HCT116 (cell line): ENCODE measurements around the gene ATP5PD. TPM values are rescaled to one million over a fixed set of nuclear protein-coding genes. Genes with fewer than 3 reads are reported as not detected.

ENCODE experiments used
- ATAC-seq: fragments of 200-7000 bp; cut with Tn5 transposase; 2 replicates; pipeline ENCODE4 v1.9.1; 2020; ENCODE audit warnings: mild to moderate bottlenecking, moderate library complexity
- BruUV-seq: library from RNA; stranded (reverse); fragments of 400-500 nt; replicated peaks from 2 replicates; lab custom pipeline; 2021; lab: Mats Ljungman, UMichigan
- CTCF ChIA-PET: fragments of 300-600 bp; sonication (Branson Sonifier 250); formaldehyde crosslinking; loops from one replicate; lab custom pipeline; 2021; ENCODE audit warnings: antibody characterized with exemption; lab: Charles Lee
- POLR2A ChIA-PET: fragments of 300-600, 350-600 bp; sonication (Branson Sonifier 250); formaldehyde crosslinking; loops from one replicate; lab custom pipeline; 2021; ENCODE audit warnings: antibody characterized with exemption; lab: Charles Lee
- RAD21 ChIA-PET, 2 experiments: fragments of 300-600 bp; sonication (Branson Sonifier 250); formaldehyde crosslinking; loops; one replicate each; lab custom pipeline; 2023; ENCODE audit warnings: low total read pairs in 2 of 2; ENCODE audit not compliant: uncharacterized antibody in 2 of 2, unreplicated experiment in 2 of 2, low non-redundant PET in 1 of 2; lab: Charles Lee
- DNase-seq: peaks from one replicate; pipeline ENCODE4 v3.0.0-alpha.2; 2010; ENCODE audit warnings: low read depth, low spot score
- H2AFZ ChIP-seq: fragments of 200-600 bp; shearing (Covaris generic), sonication (generic); 2 replicates; pipeline ENCODE4 v1.6.1; 2017; ENCODE audit warnings: low read depth, mixed run types, mixed read lengths, antibody characterized with exemption, low read length; ENCODE audit not compliant: poor library complexity, severe bottlenecking
- H3K27ac ChIP-seq: 2 replicates; pipeline ENCODE4 v1.5.1; 2012; ENCODE audit warnings: low read depth, low read length
- H3K27me3 ChIP-seq: fragments of 200-600 bp; sonication (generic); 2 replicates; pipeline ENCODE4 v1.6.1; 2016; ENCODE audit warnings: mixed run types, low read length, mixed read lengths; ENCODE audit not compliant: insufficient read depth
- H3K36me3 ChIP-seq, 2 experiments: fragments of 200-500 bp in 1 of 2; fragments of 200-600 bp in 1 of 2; sonication (Bioruptor generic) in 1 of 2; sonication (generic) in 1 of 2; 2 replicates each; pipeline versions ENCODE4 v1.5.1 to v1.6.1; 2014 to 2016; ENCODE audit warnings: low read length in 2 of 2, inconsistent platforms in 1 of 2, mixed read lengths in 1 of 2, mixed run types in 1 of 2; ENCODE audit not compliant: insufficient read depth in 2 of 2, control insufficient read depth in 1 of 2
- H3K4me1 ChIP-seq, 2 experiments: fragments of 200-600 bp in 1 of 2; sonication (generic) in 1 of 2; 2 replicates each; pipeline versions ENCODE4 v1.5.1 to v1.6.1; 2012 to 2017; ENCODE audit warnings: low read length in 2 of 2, inconsistent platforms in 1 of 2, mild to moderate bottlenecking in 1 of 2, mixed read lengths in 1 of 2, mixed run types in 1 of 2, moderate library complexity in 1 of 2; ENCODE audit not compliant: insufficient read depth in 2 of 2, control insufficient read depth in 1 of 2
- H3K4me2 ChIP-seq: fragments of 200-600 bp; sonication (generic); 2 replicates; pipeline ENCODE4 v1.6.1; 2017; ENCODE audit warnings: mixed run types, low read length, mixed read lengths
- H3K4me3 ChIP-seq, 2 experiments: fragments of 200-600 bp in 1 of 2; sonication (generic) in 1 of 2; replicated peaks in 1 of 2; 2 replicates each; pipeline ENCODE4 v1.5.1; 2011 to 2016; ENCODE audit warnings: low read length in 2 of 2, control low read depth in 1 of 2, low read depth in 1 of 2, mild to moderate bottlenecking in 1 of 2, mixed read lengths in 1 of 2, mixed run types in 1 of 2
- H3K79me2 ChIP-seq: fragments of 200-600 bp; sonication (generic); 2 replicates; pipeline ENCODE4 v1.6.1; 2017; ENCODE audit warnings: mild to moderate bottlenecking, mixed run types, low read length, moderate library complexity, mixed read lengths; ENCODE audit not compliant: insufficient read depth
- H3K9ac ChIP-seq: fragments of 200-600 bp; sonication (generic); 2 replicates; pipeline ENCODE4 v1.6.1; 2016; ENCODE audit warnings: low read length, mixed read lengths
- H3K9me2 ChIP-seq: fragments of 200-600 bp; sonication (generic), shearing (Covaris generic); 2 replicates; pipeline ENCODE4 v1.6.1; 2017; ENCODE audit warnings: mixed run types, mild to moderate bottlenecking, moderate library complexity; ENCODE audit not compliant: insufficient read depth
- H3K9me3 ChIP-seq, 2 experiments: fragments of 200-500 bp in 1 of 2; fragments of 200-600 bp in 1 of 2; sonication (Bioruptor generic) in 1 of 2; sonication (generic) in 1 of 2; 2 replicates each; pipeline ENCODE4 v1.6.1; 2014 to 2017; ENCODE audit warnings: low read length in 2 of 2, mixed read lengths in 2 of 2, inconsistent platforms in 1 of 2, low read depth in 1 of 2, mild to moderate bottlenecking in 1 of 2, mixed run types in 1 of 2, moderate library complexity in 1 of 2; ENCODE audit not compliant: control insufficient read depth in 1 of 2, insufficient read depth in 1 of 2
- H4K20me1 ChIP-seq: fragments of 200-600 bp; sonication (generic), shearing (Covaris generic); 2 replicates; pipeline ENCODE4 v1.6.1; 2017; ENCODE audit warnings: mixed run types, mild to moderate bottlenecking, moderate library complexity; ENCODE audit not compliant: insufficient read depth
- CBX3 ChIP-seq: IDR thresholded peaks from 2 replicates; pipeline ENCODE4 v1.6.1; 2012; ENCODE audit warnings: low read depth
- CEBPB ChIP-seq: IDR thresholded peaks from 2 replicates; pipeline ENCODE4 v1.6.1; 2012; ENCODE audit warnings: low read depth
- EGR1 ChIP-seq: IDR thresholded peaks from 2 replicates; pipeline ENCODE4 v1.6.1; 2012; ENCODE audit warnings: low read depth
- POLR2AphosphoS5 ChIP-seq: IDR thresholded peaks from 2 replicates; pipeline ENCODE4 v1.6.1; 2011; ENCODE audit warnings: mild to moderate bottlenecking, low read depth, low read length, moderate library complexity
- SIN3A ChIP-seq: IDR thresholded peaks from 2 replicates; pipeline ENCODE4 v1.6.1; 2012; ENCODE audit warnings: low read depth
- YY1 ChIP-seq: IDR thresholded peaks from 2 replicates; pipeline ENCODE4 v1.6.1; 2011; ENCODE audit warnings: low read length, low read depth, moderate library complexity, mild to moderate bottlenecking; ENCODE audit not compliant: insufficient replicate concordance; ENCODE audit errors: extremely low read depth
- intact Hi-C: fragments of 100-400 bp; cut with micrococcal nuclease; formaldehyde crosslinking; loops from 2 replicates; pipeline ENCODE4 v1.10.0; 2022
- total RNA-seq: library from RNA; stranded (reverse); gene quantifications from one replicate; pipeline ENCODE4 v1.2.1, GENCODE V29; 2021; ENCODE audit not compliant: unreplicated experiment
- TF ChIP-seq, protein P1 (sequence below): IDR thresholded peaks from 2 replicates; pipeline ENCODE4 v1.6.1; 2012
- TF ChIP-seq, protein P2 (sequence below): IDR thresholded peaks from 2 replicates; pipeline ENCODE4 v1.6.1; 2012
- TF ChIP-seq, protein P3 (sequence below), 3 experiments: fragments of 200-600 bp in 1 of 3; sonication (generic) in 1 of 3; IDR thresholded peaks in 2 of 3; conservative IDR thresholded peaks in 1 of 3; 2 replicates each; pipeline ENCODE4 v1.5.1; 2012 to 2017; ENCODE audit warnings: low read depth in 2 of 3, low read length in 2 of 3, antibody characterized with exemption in 1 of 3, borderline replicate concordance in 1 of 3, control low read depth in 1 of 3, mild to moderate bottlenecking in 1 of 3, mixed read lengths in 1 of 3, mixed run types in 1 of 3, moderate library complexity in 1 of 3; ENCODE audit not compliant: insufficient read depth in 1 of 3
- TF ChIP-seq, protein P4 (sequence below): IDR thresholded peaks from 2 replicates; pipeline ENCODE4 v1.6.1; 2012; ENCODE audit warnings: low read depth

ATP5PD gene
- total RNA-seq, 1 experiment from 2014 or later, result 407 TPM

DNA sequence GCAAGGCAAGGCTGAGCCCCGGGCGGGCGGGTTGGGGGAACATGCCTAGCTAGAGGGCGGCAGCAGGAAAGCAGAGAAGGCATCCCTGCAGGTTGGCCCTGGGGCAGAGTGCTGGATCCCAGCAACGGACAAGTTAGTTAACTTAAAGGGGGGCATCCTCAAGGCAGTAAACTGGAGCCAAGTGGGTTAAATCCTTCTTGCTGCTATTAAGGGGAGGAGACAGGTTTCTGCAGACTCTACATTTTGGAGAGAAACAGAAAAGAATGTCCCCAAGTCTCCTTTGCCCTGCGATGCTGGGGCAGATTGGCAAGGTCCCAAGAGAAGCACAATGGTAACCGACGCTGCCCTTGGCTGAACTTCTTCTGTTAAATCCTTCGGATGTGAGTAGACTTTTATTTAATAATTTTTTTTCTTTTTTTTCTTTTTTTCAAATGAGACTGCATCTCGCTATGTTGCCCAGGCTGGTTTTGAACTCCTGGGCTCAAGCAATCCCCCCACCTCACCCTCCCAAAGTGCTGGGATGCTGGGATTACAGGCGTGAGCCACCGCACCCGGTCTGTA, 14.0 kb downstream of the ATP5PD start:
- H3K4me3 ChIP-seq, result peak overlapping the region; percentile 42 to 57
- intact Hi-C loops, result loop anchor here (5.0 kb wide), 2 partner anchors 70 to 160 kb away; partner anchors contain the start of gene FDXR
- peak overlapping the region; percentile 70 for H2AFZ ChIP-seq
- peak overlapping the region; percentile 86 for H3K4me2 ChIP-seq
- H3K9me3 ChIP-seq, result peaks cover 11 to 18% of the 10 kb centered on the region in 2 experiments; a peak in 2 of 4 replicates
- DNase-seq (no peak), ATAC-seq (no peak)
- CTCF ChIA-PET, result interaction anchor here (0.8 to 1.1 kb wide), 4 partner anchors 71 to 169 kb away, joined by 3 to 4 read pairs (median 4); no protein-coding TSS in a partner anchor
- no peak overlapping the region; the same call in 1 of the 2 replicates for H3K27ac ChIP-seq
- BruUV-seq, result no TSS peak
- POLR2A ChIA-PET, result interaction anchor here (1.1 to 1.7 kb wide), 3 partner anchors 9 to 45 kb away, joined by 3 to 9 read pairs (median 5); partner anchors contain the start of genes CDR2L and MRPL58
- H3K27me3 ChIP-seq, result no peaks in the 10 kb centered on the region
- no peaks in the 10 kb centered on the region for H4K20me1 ChIP-seq
- H3K4me1 ChIP-seq, result peaks cover 45 to 58% of the 10 kb centered on the region in 2 experiments
- no peaks in the 10 kb centered on the region for H3K36me3 ChIP-seq
- H3K9ac ChIP-seq, result 0 out of 2 replicates have a peak overlapping the region, but pooled peaks have one; percentile 50
- no peaks in the 10 kb centered on the region for H3K79me2 ChIP-seq
- TF ChIP-seq POLR2AphosphoS5 (no peak), CEBPB (no peak), CBX3 (0 out of 2 replicates have a peak, but pooled peaks have one; percentile 19)
- RAD21 ChIA-PET, result no interaction called here
- H3K9me2 ChIP-seq, result no peaks in the 10 kb centered on the region

DNA sequence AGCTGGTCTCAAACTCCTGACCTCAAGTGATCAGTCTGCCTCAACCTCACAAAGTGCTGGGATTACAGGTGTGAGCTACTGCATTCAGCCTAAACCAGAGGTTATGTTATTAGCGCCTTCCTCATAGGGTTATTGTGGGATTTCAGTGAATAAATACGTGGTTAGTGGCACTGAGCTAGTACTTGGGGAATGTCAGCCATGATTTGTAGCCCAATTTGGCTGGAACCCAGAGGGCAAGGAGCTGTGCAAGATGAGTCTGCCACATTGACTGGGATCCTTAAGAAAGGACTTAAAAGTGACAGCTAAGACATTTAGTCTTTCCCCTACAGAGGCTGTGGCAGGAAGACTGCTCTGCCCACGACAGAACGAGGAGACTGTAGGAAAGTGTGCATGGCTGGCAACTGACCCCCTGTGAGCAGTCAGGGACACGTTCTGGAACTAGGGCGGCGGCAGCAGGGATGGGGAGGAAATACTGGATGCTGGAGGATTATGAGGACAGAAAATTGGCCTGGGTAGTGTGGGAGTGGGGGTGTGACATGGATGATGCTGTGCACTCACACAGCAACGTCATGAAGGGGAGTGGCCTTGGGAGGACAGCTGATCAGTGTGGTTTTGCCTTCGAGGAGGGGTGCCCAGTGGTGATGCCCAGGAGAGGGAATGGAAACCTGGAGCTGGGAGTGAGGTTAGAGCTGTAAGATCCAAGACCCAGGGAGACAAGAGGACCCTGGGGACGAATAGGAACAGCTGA, 14.6 kb downstream of the ATP5PD start:
- no TSS peak for BruUV-seq
- TF ChIP-seq, protein P1, sequence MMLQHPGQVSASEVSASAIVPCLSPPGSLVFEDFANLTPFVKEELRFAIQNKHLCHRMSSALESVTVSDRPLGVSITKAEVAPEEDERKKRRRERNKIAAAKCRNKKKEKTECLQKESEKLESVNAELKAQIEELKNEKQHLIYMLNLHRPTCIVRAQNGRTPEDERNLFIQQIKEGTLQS, result no peak
- TF ChIP-seq SIN3A (no peak), CBX3 (no peak), YY1 (no peak), EGR1 (no peak)
- TF ChIP-seq, protein P2, sequence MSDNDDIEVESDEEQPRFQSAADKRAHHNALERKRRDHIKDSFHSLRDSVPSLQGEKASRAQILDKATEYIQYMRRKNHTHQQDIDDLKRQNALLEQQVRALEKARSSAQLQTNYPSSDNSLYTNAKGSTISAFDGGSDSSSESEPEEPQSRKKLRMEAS, result no peak
- TF ChIP-seq, protein P3, sequence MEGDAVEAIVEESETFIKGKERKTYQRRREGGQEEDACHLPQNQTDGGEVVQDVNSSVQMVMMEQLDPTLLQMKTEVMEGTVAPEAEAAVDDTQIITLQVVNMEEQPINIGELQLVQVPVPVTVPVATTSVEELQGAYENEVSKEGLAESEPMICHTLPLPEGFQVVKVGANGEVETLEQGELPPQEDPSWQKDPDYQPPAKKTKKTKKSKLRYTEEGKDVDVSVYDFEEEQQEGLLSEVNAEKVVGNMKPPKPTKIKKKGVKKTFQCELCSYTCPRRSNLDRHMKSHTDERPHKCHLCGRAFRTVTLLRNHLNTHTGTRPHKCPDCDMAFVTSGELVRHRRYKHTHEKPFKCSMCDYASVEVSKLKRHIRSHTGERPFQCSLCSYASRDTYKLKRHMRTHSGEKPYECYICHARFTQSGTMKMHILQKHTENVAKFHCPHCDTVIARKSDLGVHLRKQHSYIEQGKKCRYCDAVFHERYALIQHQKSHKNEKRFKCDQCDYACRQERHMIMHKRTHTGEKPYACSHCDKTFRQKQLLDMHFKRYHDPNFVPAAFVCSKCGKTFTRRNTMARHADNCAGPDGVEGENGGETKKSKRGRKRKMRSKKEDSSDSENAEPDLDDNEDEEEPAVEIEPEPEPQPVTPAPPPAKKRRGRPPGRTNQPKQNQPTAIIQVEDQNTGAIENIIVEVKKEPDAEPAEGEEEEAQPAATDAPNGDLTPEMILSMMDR (IDR thresholded peaks at IDR 0.05 in 2 of 3, conservative IDR thresholded peaks at IDR 0.05 in 1 of 3; ENCODE audit: borderline replicate concordance in 1 of 3, insufficient read depth in 1 of 3, low read depth in 2 of 3, low read length in 2 of 3), result no peak
- TF ChIP-seq, protein P4, sequence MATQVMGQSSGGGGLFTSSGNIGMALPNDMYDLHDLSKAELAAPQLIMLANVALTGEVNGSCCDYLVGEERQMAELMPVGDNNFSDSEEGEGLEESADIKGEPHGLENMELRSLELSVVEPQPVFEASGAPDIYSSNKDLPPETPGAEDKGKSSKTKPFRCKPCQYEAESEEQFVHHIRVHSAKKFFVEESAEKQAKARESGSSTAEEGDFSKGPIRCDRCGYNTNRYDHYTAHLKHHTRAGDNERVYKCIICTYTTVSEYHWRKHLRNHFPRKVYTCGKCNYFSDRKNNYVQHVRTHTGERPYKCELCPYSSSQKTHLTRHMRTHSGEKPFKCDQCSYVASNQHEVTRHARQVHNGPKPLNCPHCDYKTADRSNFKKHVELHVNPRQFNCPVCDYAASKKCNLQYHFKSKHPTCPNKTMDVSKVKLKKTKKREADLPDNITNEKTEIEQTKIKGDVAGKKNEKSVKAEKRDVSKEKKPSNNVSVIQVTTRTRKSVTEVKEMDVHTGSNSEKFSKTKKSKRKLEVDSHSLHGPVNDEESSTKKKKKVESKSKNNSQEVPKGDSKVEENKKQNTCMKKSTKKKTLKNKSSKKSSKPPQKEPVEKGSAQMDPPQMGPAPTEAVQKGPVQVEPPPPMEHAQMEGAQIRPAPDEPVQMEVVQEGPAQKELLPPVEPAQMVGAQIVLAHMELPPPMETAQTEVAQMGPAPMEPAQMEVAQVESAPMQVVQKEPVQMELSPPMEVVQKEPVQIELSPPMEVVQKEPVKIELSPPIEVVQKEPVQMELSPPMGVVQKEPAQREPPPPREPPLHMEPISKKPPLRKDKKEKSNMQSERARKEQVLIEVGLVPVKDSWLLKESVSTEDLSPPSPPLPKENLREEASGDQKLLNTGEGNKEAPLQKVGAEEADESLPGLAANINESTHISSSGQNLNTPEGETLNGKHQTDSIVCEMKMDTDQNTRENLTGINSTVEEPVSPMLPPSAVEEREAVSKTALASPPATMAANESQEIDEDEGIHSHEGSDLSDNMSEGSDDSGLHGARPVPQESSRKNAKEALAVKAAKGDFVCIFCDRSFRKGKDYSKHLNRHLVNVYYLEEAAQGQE, result no peak

More for the DNA sequence above, 14.6 kb downstream of the ATP5PD start:
- no peak overlapping the region for H2AFZ ChIP-seq
- H3K9ac ChIP-seq, result no peak overlapping the region
- no peaks in the 10 kb centered on the region for H3K9me2 ChIP-seq
- no peaks in the 10 kb centered on the region for H3K27me3 ChIP-seq
- no peaks in the 10 kb centered on the region for H4K20me1 ChIP-seq
- ATAC-seq (no peak), DNase-seq (peak; percentile 38)
- intact Hi-C loops, result loop anchor here (5.0 kb wide), 2 partner anchors 70 to 160 kb away; partner anchors contain the start of gene FDXR
- RAD21 ChIA-PET, result no interaction called here
- peaks cover 40 to 52% of the 10 kb centered on the region in 2 experiments for H3K4me1 ChIP-seq
- H3K4me3 ChIP-seq, result no peak overlapping the region
- no peaks in the 10 kb centered on the region for H3K36me3 ChIP-seq
- peaks cover 11 to 18% of the 10 kb centered on the region in 2 experiments; a peak in 2 of 4 replicates for H3K9me3 ChIP-seq
- H3K4me2 ChIP-seq, result peak overlapping the region; percentile 23
- no peaks in the 10 kb centered on the region for H3K79me2 ChIP-seq
- CTCF ChIA-PET, result interaction anchor here (0.8 to 1.1 kb wide), 4 partner anchors 70 to 169 kb away, joined by 3 to 4 read pairs (median 4); no protein-coding TSS in a partner anchor
- H3K27ac ChIP-seq, result no peak overlapping the region
- POLR2A ChIA-PET, result interaction anchor here (1.1 to 1.7 kb wide), 3 partner anchors 8 to 44 kb away, joined by 3 to 9 read pairs (median 5); partner anchors contain the start of genes CDR2L and MRPL58
